ENCODE measurements around the gene ANKHD1. TPM values are rescaled to one million over a fixed set of nuclear protein-coding genes. Genes with fewer than 3 reads are reported as not detected.

The ANKHD1 gene
- total and polyA plus RNA-seq, 2 donors (not counting 1 experiment from before 2014, with no cell fraction given) = 45.4 to 74.5 TPM

- Histone ChIP-seq H3K9me3 (ENCODE audit: control insufficient read depth, insufficient read depth, low read depth, low read length) (no peaks in the 10 kb centered on the region), H3K4me3 (replicated peaks in 1 of 4; ENCODE audit: control extremely low read depth in 1 of 4, insufficient read depth in 1 of 4, low read depth in 3 of 4, low read length in 4 of 4) (no peak overlapping the region), H3K36me3 (ENCODE audit: control insufficient read depth, insufficient read depth, low read length) (no peaks in the 10 kb centered on the region), H3K27ac (ENCODE audit: insufficient read depth, low read length) (no peak overlapping the region), H3K79me2 (ENCODE audit: control insufficient read depth, insufficient read depth, low read length) (no peaks in the 10 kb centered on the region), H2AFZ (ENCODE audit: low read length) (no peak overlapping the region), H3K27me3 (ENCODE audit: control insufficient read depth, insufficient read depth, low read length) (no peaks in the 10 kb centered on the region), H3K4me2 (ENCODE audit: extremely low read depth, insufficient read depth, low read length) (no peak overlapping the region), H3K4me1 (ENCODE audit: control insufficient read depth, extremely low read depth, insufficient read depth, low read length) (no peaks in the 10 kb centered on the region), H4K20me1 (ENCODE audit: control insufficient read depth, extremely low read depth, insufficient read depth, low read length) (no peaks in the 10 kb centered on the region), H3K9ac (ENCODE audit: insufficient read depth, low read length) (no peak overlapping the region)
- no peak for TF ChIP-seq EZH2 (IDR thresholded peaks at IDR 0.05; ENCODE audit: low read length, missing control alignments)
- DNase-seq (ENCODE audit: low read depth in 2 of 2) = no peak
Observed at GRCh38 chr5:140383300-140383699, 18.3 kb upstream of the ANKHD1 start.

- no peak for DNase-seq (ENCODE audit: low read depth in 2 of 2)
- no peak overlapping the region for H3K4me3 ChIP-seq (replicated peaks in 1 of 4; ENCODE audit: control extremely low read depth in 1 of 4, insufficient read depth in 1 of 4, low read depth in 3 of 4, low read length in 4 of 4)
- no peaks in the 10 kb centered on the region for H3K4me1 ChIP-seq (ENCODE audit: control insufficient read depth, extremely low read depth, insufficient read depth, low read length)
- no peaks in the 10 kb centered on the region for H4K20me1 ChIP-seq (ENCODE audit: control insufficient read depth, extremely low read depth, insufficient read depth, low read length)
- no peaks in the 10 kb centered on the region for H3K27me3 ChIP-seq (ENCODE audit: control insufficient read depth, insufficient read depth, low read length)
- no peak overlapping the region for H3K9ac ChIP-seq (ENCODE audit: insufficient read depth, low read length)
- H3K27ac ChIP-seq (ENCODE audit: insufficient read depth, low read length) = no peak overlapping the region
- H3K4me2 ChIP-seq (ENCODE audit: extremely low read depth, insufficient read depth, low read length) = no peak overlapping the region
- H3K36me3 ChIP-seq (ENCODE audit: control insufficient read depth, insufficient read depth, low read length) = no peaks in the 10 kb centered on the region
- TF ChIP-seq EZH2 (IDR thresholded peaks at IDR 0.05; ENCODE audit: low read length, missing control alignments) = no peak
- no peak for TF ChIP-seq CTCF (conservative IDR thresholded peaks at IDR 0.05 in 1 of 2, IDR thresholded peaks at IDR 0.05 in 1 of 2; ENCODE audit: low read depth in 1 of 2, low read length in 2 of 2)
- H2AFZ ChIP-seq (ENCODE audit: low read length) = no peak overlapping the region
- H3K79me2 ChIP-seq (ENCODE audit: control insufficient read depth, insufficient read depth, low read length) = no peaks in the 10 kb centered on the region
- H3K9me3 ChIP-seq (ENCODE audit: control insufficient read depth, insufficient read depth, low read depth, low read length) = no peaks in the 10 kb centered on the region
Observed at GRCh38 chr5:140388052-140388451, 13.6 kb upstream of the ANKHD1 start.

- H2AFZ ChIP-seq (ENCODE audit: low read length) = no peak overlapping the region
- no peaks in the 10 kb centered on the region for H3K79me2 ChIP-seq (ENCODE audit: control insufficient read depth, insufficient read depth, low read length)
- no peak overlapping the region for H3K9ac ChIP-seq (ENCODE audit: insufficient read depth, low read length)
- no peak overlapping the region for H3K4me2 ChIP-seq (ENCODE audit: extremely low read depth, insufficient read depth, low read length)
- no peaks in the 10 kb centered on the region for H4K20me1 ChIP-seq (ENCODE audit: control insufficient read depth, extremely low read depth, insufficient read depth, low read length)
- no peaks in the 10 kb centered on the region for H3K4me1 ChIP-seq (ENCODE audit: control insufficient read depth, extremely low read depth, insufficient read depth, low read length)
- H3K27me3 ChIP-seq (ENCODE audit: control insufficient read depth, insufficient read depth, low read length) = no peaks in the 10 kb centered on the region
- no peaks in the 10 kb centered on the region for H3K36me3 ChIP-seq (ENCODE audit: control insufficient read depth, insufficient read depth, low read length)
- TF ChIP-seq EZH2 (IDR thresholded peaks at IDR 0.05; ENCODE audit: low read length, missing control alignments) (no peak), CTCF (conservative IDR thresholded peaks at IDR 0.05 in 1 of 2, IDR thresholded peaks at IDR 0.05 in 1 of 2; ENCODE audit: low read depth in 1 of 2, low read length in 2 of 2) (no peak)
- DNase-seq (ENCODE audit: low read depth in 2 of 2) = peak in 1 of 2 donors; percentile 70
- H3K4me3 ChIP-seq (replicated peaks in 1 of 4; ENCODE audit: control extremely low read depth in 1 of 4, insufficient read depth in 1 of 4, low read depth in 3 of 4, low read length in 4 of 4) = no peak overlapping the region
- no peak overlapping the region for H3K27ac ChIP-seq (ENCODE audit: insufficient read depth, low read length)
- H3K9me3 ChIP-seq (ENCODE audit: control insufficient read depth, insufficient read depth, low read depth, low read length) = no peaks in the 10 kb centered on the region
Observed at GRCh38 chr5:140391312-140391711, 10.3 kb upstream of the ANKHD1 start.

Measured in fibroblast of lung (primary cell).